GM08714 (cell line): ENCODE data around the gene HEYL.

ENCODE experiments used
- H3K4me3 ChIP-seq: fragments of 200-500 bp; sonication (Bioruptor generic); 2 replicates; pipeline ENCODE4 v1.5.1; 2014; ENCODE audit warnings: mild to moderate bottlenecking, low read length, inconsistent platforms
- ZNF274 ChIP-seq: IDR thresholded peaks from 2 replicates; pipeline ENCODE4 v1.6.1; 2012; ENCODE audit warnings: mild to moderate bottlenecking, low read depth, low read length

The HEYL gene

GRCh38 chr1:39655578-39656268 is 16.3 kb upstream of the HEYL start:
- H3K4me3 ChIP-seq, result no peak overlapping the region

GRCh38 chr1:39654291-39654690 is 14.8 kb upstream of the HEYL start:
- H3K4me3 ChIP-seq, result no peak overlapping the region
- TF ChIP-seq ZNF274, result no peak

More at GRCh38 chr1:39655578-39656268, 16.3 kb upstream of the HEYL start:
- TF ChIP-seq ZNF274, result no peak

GRCh38 chr1:39653546-39654031 is 14.1 kb upstream of the HEYL start:
- H3K4me3 ChIP-seq, result no peak overlapping the region
- no peak for TF ChIP-seq ZNF274

GRCh38 chr1:39652554-39652953 is 13.1 kb upstream of the HEYL start:
- no peak overlapping the region for H3K4me3 ChIP-seq
- TF ChIP-seq ZNF274, result no peak

- no peak overlapping the region for H3K4me3 ChIP-seq
- no peak for TF ChIP-seq ZNF274
Observed at GRCh38 chr1:39652105-39652504, 12.7 kb upstream of the HEYL start.

GRCh38 chr1:39650431-39650830 is 11.0 kb upstream of the HEYL start:
- TF ChIP-seq ZNF274, result no peak

GRCh38 chr1:39649636-39650185 is 10.3 kb upstream of the HEYL start:
- TF ChIP-seq ZNF274, result no peak
- no peak overlapping the region for H3K4me3 ChIP-seq

More at GRCh38 chr1:39650431-39650830, 11.0 kb upstream of the HEYL start:
- H3K4me3 ChIP-seq, result no peak overlapping the region

- no peak overlapping the region for H3K4me3 ChIP-seq
- TF ChIP-seq ZNF274, result no peak
Observed at GRCh38 chr1:39648496-39648895, 9.1 kb upstream of the HEYL start.

GRCh38 chr1:39647247-39647646 is 7.8 kb upstream of the HEYL start:
- H3K4me3 ChIP-seq, result no peak overlapping the region
- TF ChIP-seq ZNF274, result no peak

- H3K4me3 ChIP-seq, result no peak overlapping the region
- no peak for TF ChIP-seq ZNF274
Observed at GRCh38 chr1:39646232-39647081, 7.0 kb upstream of the HEYL start.

- no peak for TF ChIP-seq ZNF274
Observed at GRCh38 chr1:39645411-39646043, 6.1 kb upstream of the HEYL start.

GRCh38 chr1:39643705-39644104 is 4.3 kb upstream of the HEYL start:
- no peak for TF ChIP-seq ZNF274
- no peak overlapping the region for H3K4me3 ChIP-seq

More at GRCh38 chr1:39645411-39646043, 6.1 kb upstream of the HEYL start:
- no peak overlapping the region for H3K4me3 ChIP-seq

- no peak overlapping the region for H3K4me3 ChIP-seq
- TF ChIP-seq ZNF274, result no peak
Observed at GRCh38 chr1:39642796-39643195, 3.4 kb upstream of the HEYL start.

- TF ChIP-seq ZNF274, result no peak
- no peak overlapping the region for H3K4me3 ChIP-seq
Observed at GRCh38 chr1:39640861-39641260, 1.4 kb upstream of the HEYL start.
